H9 (cell line): ENCODE results near the gene ABCC12. TPM values are rescaled to one million over a fixed set of nuclear protein-coding genes. Genes with fewer than 3 reads are reported as not detected.

Experiments
- DNase-seq: peaks from one replicate; pipeline ENCODE4 v3.0.0-alpha.2; 2017
- H2AFZ ChIP-seq: one replicate; pipeline ENCODE4 v1.6.1; 2013; ENCODE audit warnings: mild to moderate bottlenecking, low read length, control low read depth, moderate library complexity
- H2AK5ac ChIP-seq: 2 replicates; pipeline ENCODE4 v1.6.1; 2013; ENCODE audit warnings: low read length, control low read depth, mixed read lengths; ENCODE audit not compliant: insufficient read length
- H2BK120ac ChIP-seq: one replicate; pipeline ENCODE4 v1.6.1; 2013; ENCODE audit warnings: low read depth, mild to moderate bottlenecking, low read length, control low read depth, inconsistent platforms; ENCODE audit not compliant: poor library complexity, severe bottlenecking
- H2BK12ac ChIP-seq: 2 replicates; pipeline ENCODE4 v1.6.1; 2013; ENCODE audit warnings: low read length, control low read depth, mixed read lengths, low read depth; ENCODE audit not compliant: insufficient read length
- H2BK15ac ChIP-seq: 2 replicates; pipeline ENCODE4 v1.6.1; 2013; ENCODE audit warnings: low read depth, low read length, control low read depth
- H2BK20ac ChIP-seq: one replicate; pipeline ENCODE4 v1.6.1; 2013; ENCODE audit warnings: low read depth, mild to moderate bottlenecking, low read length, control low read depth, inconsistent platforms; ENCODE audit not compliant: poor library complexity, severe bottlenecking
- H2BK5ac ChIP-seq: 2 replicates; pipeline ENCODE4 v1.6.1; 2013; ENCODE audit warnings: low read length, control low read depth, mixed read lengths; ENCODE audit not compliant: insufficient read length
- H3K14ac ChIP-seq: 2 replicates; pipeline ENCODE4 v1.6.1; 2013; ENCODE audit warnings: low read length, control low read depth; ENCODE audit not compliant: insufficient read depth
- H3K18ac ChIP-seq: 2 replicates; pipeline ENCODE4 v1.6.1; 2013; ENCODE audit warnings: low read depth, mild to moderate bottlenecking, mixed read lengths, low read length, control low read depth; ENCODE audit not compliant: insufficient read length
- H3K23ac ChIP-seq: 2 replicates; pipeline ENCODE4 v1.6.1; 2013; ENCODE audit warnings: low read length, control low read depth, mixed read lengths, low read depth; ENCODE audit not compliant: insufficient read length
- H3K23me2 ChIP-seq: 2 replicates; pipeline ENCODE4 v1.6.1; 2013; ENCODE audit warnings: low read depth, mild to moderate bottlenecking, mixed read lengths, low read length, control low read depth; ENCODE audit not compliant: insufficient read length, poor library complexity, severe bottlenecking
- H3K27ac ChIP-seq: 2 replicates; pipeline ENCODE4 v1.5.1; 2013; ENCODE audit warnings: low read length, control low read depth, mixed read lengths, low read depth; ENCODE audit not compliant: insufficient read length
- H3K27me3 ChIP-seq: 2 replicates; pipeline ENCODE4 v1.6.1; 2013; ENCODE audit warnings: low read length, control low read depth, inconsistent platforms; ENCODE audit not compliant: insufficient read depth
- H3K4ac ChIP-seq: 2 replicates; pipeline ENCODE4 v1.6.1; 2013; ENCODE audit warnings: low read depth, mild to moderate bottlenecking, control low read depth, inconsistent platforms, low read length, moderate library complexity
- H3K4me1 ChIP-seq: 2 replicates; pipeline ENCODE4 v1.6.1; 2013; ENCODE audit warnings: low read length, control low read depth, inconsistent platforms; ENCODE audit not compliant: insufficient read depth
- H3K4me2 ChIP-seq: 2 replicates; pipeline ENCODE4 v1.6.1; 2013; ENCODE audit warnings: low read length, control low read depth, mixed read lengths; ENCODE audit not compliant: insufficient read length, insufficient read depth
- H3K56ac ChIP-seq: 2 replicates; pipeline ENCODE4 v1.6.1; 2013; ENCODE audit warnings: low read depth, mild to moderate bottlenecking, mixed read lengths, low read length, control low read depth; ENCODE audit not compliant: insufficient read length
- H3K79me1 ChIP-seq: 2 replicates; pipeline ENCODE4 v1.6.1; 2013; ENCODE audit warnings: low read depth, mild to moderate bottlenecking, moderate library complexity, low read length, control low read depth, inconsistent platforms; ENCODE audit not compliant: insufficient read depth, poor library complexity, severe bottlenecking
- H3K79me2 ChIP-seq: 2 replicates; pipeline ENCODE4 v1.6.1; 2013; ENCODE audit warnings: low read length, control low read depth, inconsistent platforms; ENCODE audit not compliant: insufficient read depth
- H3K9ac ChIP-seq: 2 replicates; pipeline ENCODE4 v1.6.1; 2013; ENCODE audit warnings: low read length, control low read depth, mixed read lengths; ENCODE audit not compliant: insufficient read length; ENCODE audit errors: extremely low read depth
- H3K9me3 ChIP-seq: one replicate; pipeline ENCODE4 v1.6.1; 2013; ENCODE audit warnings: low read depth, low read length, inconsistent platforms; ENCODE audit not compliant: control insufficient read depth
- H3T11ph ChIP-seq: one replicate; pipeline ENCODE4 v1.6.1; 2013; ENCODE audit warnings: mild to moderate bottlenecking, low read length, control low read depth, inconsistent platforms
- H4K20me1 ChIP-seq: one replicate; pipeline ENCODE4 v1.6.1; 2013; ENCODE audit not compliant: control insufficient read depth, insufficient read length, insufficient read depth
- H4K5ac ChIP-seq: 2 replicates; pipeline ENCODE4 v1.6.1; 2013; ENCODE audit warnings: low read depth, mild to moderate bottlenecking, mixed read lengths, low read length, control low read depth; ENCODE audit not compliant: insufficient read length
- H4K8ac ChIP-seq: replicated peaks from 2 replicates; pipeline ENCODE4 v1.6.1; 2013; ENCODE audit warnings: low read length, control low read depth, mixed read lengths, low read depth; ENCODE audit not compliant: insufficient read length
- H4K91ac ChIP-seq: 2 replicates; pipeline ENCODE4 v1.6.1; 2013; ENCODE audit warnings: low read depth, mild to moderate bottlenecking, moderate library complexity, mixed read lengths, low read length, control low read depth; ENCODE audit not compliant: insufficient read length
- H3K27ac Mint-ChIP-seq, 3 experiments: 2 replicates in 2 of 3; 3 replicates in 1 of 3; pipeline ENCODE4 v1.8.0; 2020 to 2021; ENCODE audit warnings: mixed read lengths in 3 of 3, mild to moderate bottlenecking in 1 of 3, moderate library complexity in 1 of 3
- H3K27me3 Mint-ChIP-seq: 2 replicates; pipeline ENCODE4 v1.8.0; 2021; ENCODE audit warnings: low read depth, mild to moderate bottlenecking, moderate library complexity, mixed read lengths
- H3K36me3 Mint-ChIP-seq, 3 experiments: 2 replicates in 2 of 3; 3 replicates in 1 of 3; pipeline ENCODE4 v1.8.0; 2020 to 2021; ENCODE audit warnings: low read depth in 3 of 3, mixed read lengths in 3 of 3; ENCODE audit not compliant: insufficient read depth in 1 of 3
- H3K4me1 Mint-ChIP-seq, 2 experiments: 2 replicates each; pipeline ENCODE4 v1.8.0; 2020; ENCODE audit warnings: mixed read lengths in 2 of 2
- H3K4me3 Mint-ChIP-seq, 2 experiments: 2 replicates in 1 of 2; 3 replicates in 1 of 2; pipeline ENCODE4 v1.8.0; 2020 to 2021; ENCODE audit warnings: mild to moderate bottlenecking in 2 of 2, mixed read lengths in 2 of 2, moderate library complexity in 1 of 2
- H3K9me3 Mint-ChIP-seq, 2 experiments: 2 replicates in 1 of 2; 3 replicates in 1 of 2; pipeline ENCODE4 v1.8.0; 2020; ENCODE audit warnings: mild to moderate bottlenecking in 2 of 2, mixed read lengths in 2 of 2, moderate library complexity in 1 of 2
- WGBS: extraction: QIAGEN DNeasy Blood & Tissue Kit; methylation state at CpG from one replicate; pipeline ENCODE4 v1.1.7; 2013; ENCODE audit warnings: missing lambda C conversion rate, low lambda C conversion rate, mixed read lengths; ENCODE audit not compliant: insufficient read length; ENCODE audit errors: extremely low coverage; 5-methylcytosine and 5-hydroxymethylcytosine counted together
- total RNA-seq: library from RNA; stranded (reverse); gene quantifications from 2 replicates; pipeline ENCODE4 v1.2.1, GENCODE V29; 2021
- TF ChIP-seq, protein P1 (sequence below): fragments of 200-600 bp; sonication (generic); conservative IDR thresholded peaks from 3 replicates; pipeline ENCODE4 v1.8.0; 2021; ENCODE audit warnings: antibody characterized with exemption, mild to moderate bottlenecking

The ABCC12 gene
- total RNA-seq, 1 experiment from 2014 or later, result 0.09 TPM

DNA sequence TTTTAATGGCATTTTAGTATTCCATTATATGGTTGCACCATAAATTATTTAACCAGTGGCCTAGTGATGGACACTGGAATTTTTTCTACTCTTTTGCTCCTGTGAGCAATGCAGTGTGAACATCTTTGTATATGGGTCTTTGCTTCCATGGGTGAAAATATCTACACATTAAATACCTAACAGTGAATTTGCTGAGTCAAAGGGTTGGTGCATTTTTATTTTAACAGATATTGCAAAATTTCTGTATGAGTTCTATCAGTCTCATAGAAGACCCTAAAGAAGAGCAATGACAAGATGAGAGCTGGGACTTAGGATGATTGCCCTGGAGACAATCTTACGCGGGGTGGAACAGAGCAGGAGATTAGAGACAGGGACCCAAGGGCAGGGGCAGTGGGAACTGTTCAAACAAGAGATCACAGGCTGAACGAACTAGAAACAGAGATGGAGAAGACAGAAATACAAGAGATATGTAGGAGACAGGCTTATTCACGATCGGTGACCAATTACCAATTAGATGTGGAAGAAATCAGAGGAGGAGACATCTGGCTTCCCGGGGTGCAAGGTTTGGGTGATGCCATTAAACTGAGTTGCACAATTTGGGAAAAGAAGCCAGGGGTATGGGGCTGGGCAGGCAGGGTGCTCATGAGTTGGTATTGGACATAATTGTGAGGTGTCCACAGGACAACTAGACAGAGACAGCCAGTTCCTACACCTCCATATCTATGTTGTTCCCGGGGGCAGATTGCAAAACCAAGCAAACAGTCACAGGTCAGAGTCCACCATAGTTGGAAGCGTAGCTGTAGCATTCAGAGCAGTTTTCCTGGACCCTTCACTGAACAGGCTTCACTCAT lies 48.4 kb upstream of the ABCC12 start:
- H2BK12ac ChIP-seq, result no peak overlapping the region
- no peak overlapping the region for H2BK20ac ChIP-seq
- H3K9ac ChIP-seq, result no peak overlapping the region
- H3K4me1 ChIP-seq, result no peaks in the 10 kb centered on the region; the same call in 1 of the 2 replicates
- peaks cover 4% of the 10 kb centered on the region for H3K27me3 Mint-ChIP-seq
- H3K27ac ChIP-seq, result no peak overlapping the region
- TF ChIP-seq, protein P1, sequence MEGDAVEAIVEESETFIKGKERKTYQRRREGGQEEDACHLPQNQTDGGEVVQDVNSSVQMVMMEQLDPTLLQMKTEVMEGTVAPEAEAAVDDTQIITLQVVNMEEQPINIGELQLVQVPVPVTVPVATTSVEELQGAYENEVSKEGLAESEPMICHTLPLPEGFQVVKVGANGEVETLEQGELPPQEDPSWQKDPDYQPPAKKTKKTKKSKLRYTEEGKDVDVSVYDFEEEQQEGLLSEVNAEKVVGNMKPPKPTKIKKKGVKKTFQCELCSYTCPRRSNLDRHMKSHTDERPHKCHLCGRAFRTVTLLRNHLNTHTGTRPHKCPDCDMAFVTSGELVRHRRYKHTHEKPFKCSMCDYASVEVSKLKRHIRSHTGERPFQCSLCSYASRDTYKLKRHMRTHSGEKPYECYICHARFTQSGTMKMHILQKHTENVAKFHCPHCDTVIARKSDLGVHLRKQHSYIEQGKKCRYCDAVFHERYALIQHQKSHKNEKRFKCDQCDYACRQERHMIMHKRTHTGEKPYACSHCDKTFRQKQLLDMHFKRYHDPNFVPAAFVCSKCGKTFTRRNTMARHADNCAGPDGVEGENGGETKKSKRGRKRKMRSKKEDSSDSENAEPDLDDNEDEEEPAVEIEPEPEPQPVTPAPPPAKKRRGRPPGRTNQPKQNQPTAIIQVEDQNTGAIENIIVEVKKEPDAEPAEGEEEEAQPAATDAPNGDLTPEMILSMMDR, result no peak
- H3K4me1 Mint-ChIP-seq, result peaks cover 0 to 5% of the 10 kb centered on the region in 2 experiments; a peak in 2 of 4 replicates
- H3K4me2 ChIP-seq, result no peak overlapping the region
- H2AFZ ChIP-seq, result no peak overlapping the region
- H3K9me3 ChIP-seq, result no peaks in the 10 kb centered on the region
- no peaks in the 10 kb centered on the region for H4K20me1 ChIP-seq
- no peak overlapping the region for H2BK5ac ChIP-seq
- H4K5ac ChIP-seq, result no peak overlapping the region
- no peaks in the 10 kb centered on the region for H3K79me2 ChIP-seq
- no peak for DNase-seq
- no peak overlapping the region for H3K14ac ChIP-seq
- H4K8ac ChIP-seq, result no peak overlapping the region
- H2AK5ac ChIP-seq, result no peak overlapping the region
- H3K9me3 Mint-ChIP-seq, result no peaks in the 10 kb centered on the region
- no peak overlapping the region for H3K18ac ChIP-seq
- no peak overlapping the region for H3K27ac Mint-ChIP-seq
- H3K56ac ChIP-seq, result no peak overlapping the region
- H3K4ac ChIP-seq, result no peak overlapping the region
- H4K91ac ChIP-seq, result no peak overlapping the region
- no peaks in the 10 kb centered on the region for H3K27me3 ChIP-seq
- H2BK120ac ChIP-seq, result no peak overlapping the region
- H3K4me3 Mint-ChIP-seq, result no peak overlapping the region
- H3K36me3 Mint-ChIP-seq, result no peaks in the 10 kb centered on the region; a peak in 1 of 7 replicates
- no peak overlapping the region for H3K23ac ChIP-seq
- H3K23me2 ChIP-seq, result no peaks in the 10 kb centered on the region
- H3T11ph ChIP-seq, result no peak overlapping the region
- H3K79me1 ChIP-seq, result no peaks in the 10 kb centered on the region
- H2BK15ac ChIP-seq, result no peak overlapping the region
- no CpG with 5 or more reads among the region's 8 CpGs for WGBS
